ENCODE data around the gene BRMS1.
"Not testable (repeated sequence)": the region's sequence is repeated elsewhere in the genome, so short reads cannot be mapped to it uniquely, and the experiment has no call there.

The BRMS1 gene

DNA sequence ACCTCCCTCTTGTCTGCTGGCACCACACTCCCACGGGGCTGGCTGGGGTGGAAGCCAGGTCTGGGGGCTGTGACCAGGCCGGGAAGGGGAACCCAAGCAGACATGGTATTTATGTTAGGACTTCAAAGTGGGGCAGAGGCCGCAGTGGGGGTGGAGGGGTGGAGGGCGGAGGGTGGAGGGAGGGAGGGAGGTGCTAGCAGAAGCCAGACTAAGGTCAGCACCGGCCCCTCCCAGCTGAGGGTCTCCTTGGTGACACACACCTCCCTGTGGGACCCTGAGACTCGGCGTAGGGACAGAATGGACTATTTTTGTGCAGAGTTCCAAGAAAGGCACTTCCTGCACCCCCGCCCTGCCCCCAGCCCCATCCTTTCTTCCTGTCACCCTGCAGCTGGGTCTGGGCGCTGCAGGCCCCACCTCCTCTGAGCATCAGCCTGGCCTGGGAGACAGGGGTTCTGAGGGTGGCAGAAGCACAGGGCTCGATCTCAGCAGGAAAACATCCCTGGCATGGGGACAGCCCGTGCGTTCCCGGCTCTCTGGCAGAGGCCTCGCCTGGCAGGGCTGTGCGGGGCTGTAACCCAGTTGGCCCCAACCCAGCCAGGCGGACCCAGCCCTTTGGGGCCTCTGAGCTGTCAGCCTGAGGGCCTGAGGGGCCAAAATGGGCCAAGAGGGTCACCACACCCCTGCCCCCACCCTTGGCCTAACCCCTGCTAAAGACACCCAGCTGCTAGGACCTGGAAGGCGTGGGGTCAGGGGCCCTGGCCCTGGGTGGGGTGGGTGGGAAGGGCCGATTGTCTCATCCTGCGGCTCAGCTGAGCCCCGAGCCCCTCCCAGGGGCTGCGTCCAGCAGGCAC lies 18.4 kb downstream of the BRMS1 start:
- DNase-seq = peak in 4 of 56 donors; percentile 10 to 31 (median 19)

DNA sequence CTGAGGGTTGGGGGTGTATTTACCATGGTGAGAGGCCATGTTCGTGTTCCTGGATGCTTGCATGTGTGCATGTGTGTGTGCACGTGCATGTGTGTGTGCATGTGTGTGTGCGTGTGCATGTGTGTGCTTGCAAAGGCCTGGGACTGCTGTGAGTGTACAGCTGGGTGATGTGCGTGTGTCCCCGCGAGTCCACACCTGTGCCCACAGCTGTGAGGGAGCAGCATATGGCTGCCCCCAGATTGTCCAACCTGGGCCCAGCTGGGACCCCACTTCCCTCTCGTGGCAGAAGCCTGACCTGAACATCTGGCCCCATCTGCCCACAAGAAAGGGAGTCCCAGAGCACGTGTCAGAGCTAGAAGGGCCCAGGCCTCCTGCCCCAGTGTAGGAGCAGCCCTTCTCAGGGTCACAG lies 19.6 kb downstream of the BRMS1 start:
- no peak for DNase-seq

DNA sequence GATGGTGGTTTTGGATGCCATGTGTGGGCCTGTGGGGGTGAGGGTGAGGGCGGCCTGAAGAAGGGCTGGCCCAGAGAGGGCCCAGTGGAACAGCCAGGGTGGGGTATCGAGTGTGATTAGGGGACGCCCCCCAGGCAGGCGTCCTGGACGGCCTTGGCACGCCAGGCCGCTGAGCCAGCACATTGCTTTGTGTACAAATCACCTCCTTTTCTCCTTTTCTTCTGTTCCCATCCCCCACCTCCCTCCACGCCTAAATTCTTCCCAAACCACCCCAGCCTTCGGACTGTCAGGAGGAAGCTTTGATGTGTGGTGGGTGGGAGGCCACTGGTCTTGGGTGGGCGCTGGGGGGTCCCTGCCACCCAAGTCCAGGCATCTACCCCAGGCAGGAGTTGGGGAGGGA lies 20.2 kb downstream of the BRMS1 start:
- no peak for DNase-seq

DNA sequence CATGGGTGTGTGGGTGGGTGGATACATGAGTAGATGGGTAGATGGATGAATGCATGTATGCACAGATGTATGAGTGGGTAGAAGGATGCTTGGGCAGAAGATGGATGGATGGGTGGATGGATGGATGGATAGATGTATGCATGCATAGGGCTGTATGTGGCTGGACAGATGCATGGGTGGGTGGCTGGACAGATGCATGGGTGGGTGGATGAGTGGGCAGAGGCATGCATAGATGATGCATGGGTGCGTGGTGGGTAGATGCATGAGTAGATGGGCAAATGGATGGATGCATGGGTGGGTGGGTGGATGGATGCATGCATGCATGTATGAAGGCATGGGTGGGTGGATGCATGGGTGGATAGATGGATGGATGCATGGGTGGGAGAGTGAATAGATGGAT lies 21.2 kb downstream of the BRMS1 start:
- no peak for DNase-seq

DNA sequence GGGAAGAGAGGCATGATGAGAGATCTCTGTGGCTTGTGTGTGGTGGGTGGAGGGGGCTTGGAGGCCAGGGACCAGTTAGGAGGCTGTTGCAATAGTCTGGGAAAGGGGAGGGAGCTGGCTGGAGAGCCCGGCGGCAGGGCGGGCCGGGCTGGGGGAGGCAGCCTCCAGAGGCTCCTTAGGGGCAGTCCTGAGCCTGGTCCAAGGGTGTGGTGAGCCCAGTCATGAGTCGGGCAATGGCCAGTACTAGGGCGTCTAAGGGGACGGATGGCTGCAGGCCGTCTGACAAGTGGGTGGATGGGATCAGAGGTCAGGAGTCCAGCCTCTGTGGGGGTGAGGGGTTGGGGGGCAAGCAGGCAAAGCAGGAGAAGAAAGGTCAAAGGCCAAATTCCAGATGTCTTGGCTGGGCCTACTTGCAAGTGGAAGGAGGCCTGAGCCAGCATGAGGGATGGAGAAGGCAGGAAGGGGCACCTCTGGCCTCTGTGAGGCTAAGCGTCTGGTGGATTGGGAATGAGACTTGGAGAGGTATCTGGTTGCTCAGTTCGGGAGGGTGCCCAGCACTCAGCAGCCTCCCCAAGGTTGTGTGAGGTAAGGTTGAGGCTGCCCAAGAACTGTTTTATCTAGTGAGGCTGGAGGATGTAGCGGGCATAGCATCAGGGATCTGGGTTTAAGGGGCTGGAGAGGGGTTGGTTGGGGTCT lies 22.0 kb downstream of the BRMS1 start:
- no peak for DNase-seq

DNA sequence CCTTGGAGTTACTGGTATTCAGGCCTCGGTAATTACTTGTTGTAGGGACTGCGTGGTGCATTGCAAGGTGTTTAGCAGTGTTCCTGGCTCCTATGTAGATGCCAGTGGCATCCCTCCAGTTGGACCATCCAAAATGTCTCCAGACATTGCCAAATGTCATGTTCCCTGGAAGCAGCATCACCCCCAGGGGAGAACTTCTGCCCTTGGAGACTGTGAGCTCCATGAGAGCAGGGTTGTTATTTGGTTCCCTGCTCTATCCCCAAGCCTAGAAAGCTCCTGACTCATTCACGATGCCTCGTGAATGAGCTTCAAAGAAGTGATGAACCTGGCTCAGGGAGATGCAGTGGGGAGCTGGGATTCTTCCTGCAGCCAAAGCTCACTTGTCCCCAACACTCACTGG lies 23.3 kb downstream of the BRMS1 start:
- DNase-seq = no peak

DNA sequence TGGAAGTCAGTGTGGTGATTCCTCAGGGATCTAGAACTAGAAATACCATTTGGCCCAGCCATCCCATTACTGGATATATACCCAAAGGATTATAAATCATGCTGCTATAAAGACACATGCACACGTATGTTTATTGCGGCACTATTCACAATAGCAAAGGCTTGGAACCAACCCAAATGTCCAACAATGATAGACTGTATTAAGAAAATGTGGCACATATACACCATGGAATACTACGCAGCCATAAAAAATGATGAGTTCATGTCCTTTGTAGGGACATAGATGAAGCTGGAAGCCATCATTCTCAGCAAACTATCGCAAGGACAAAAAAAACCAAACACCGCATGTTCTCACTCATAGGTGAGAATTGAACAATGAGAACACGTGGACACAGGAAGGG lies 24.2 kb downstream of the BRMS1 start:
- not testable (repeated sequence) for DNase-seq

DNA sequence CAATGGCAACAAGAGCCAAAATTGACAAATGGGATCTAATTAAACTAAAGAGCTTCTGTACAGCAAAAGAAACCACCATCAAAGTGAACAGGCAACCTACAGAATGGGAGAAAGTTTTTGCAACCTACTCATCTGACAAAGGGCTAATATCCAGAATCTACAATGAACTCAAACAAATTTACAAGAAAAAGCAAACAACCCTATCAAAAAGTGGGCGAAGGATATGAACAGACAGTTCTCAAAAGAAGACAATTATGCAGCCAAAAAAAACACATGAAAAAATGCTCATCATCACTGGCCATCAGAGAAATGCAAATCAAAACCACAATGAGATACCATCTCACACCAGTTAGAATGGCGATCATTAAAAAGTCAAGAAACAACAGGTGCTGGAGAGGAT lies 24.6 kb downstream of the BRMS1 start:
- DNase-seq = not testable (repeated sequence)

DNA sequence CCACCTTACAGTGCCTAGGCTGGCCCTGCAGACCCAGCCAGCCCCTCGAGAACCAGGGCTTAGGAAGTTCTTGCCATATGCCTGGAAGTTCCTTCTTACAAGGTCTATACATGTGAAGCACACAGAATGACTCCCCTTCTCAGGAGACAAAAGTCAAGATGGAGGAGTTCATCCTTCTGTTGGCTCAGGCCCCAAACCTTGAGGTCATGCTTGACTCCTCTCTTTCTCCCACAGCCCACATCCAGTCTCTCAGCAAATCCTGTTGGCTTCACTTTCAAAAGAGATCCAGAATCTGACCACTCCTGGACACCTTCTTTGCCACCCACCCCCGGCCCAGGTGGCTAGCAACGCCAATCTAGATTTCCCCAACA lies 26.3 kb downstream of the BRMS1 start:
- DNase-seq = no peak

DNA sequence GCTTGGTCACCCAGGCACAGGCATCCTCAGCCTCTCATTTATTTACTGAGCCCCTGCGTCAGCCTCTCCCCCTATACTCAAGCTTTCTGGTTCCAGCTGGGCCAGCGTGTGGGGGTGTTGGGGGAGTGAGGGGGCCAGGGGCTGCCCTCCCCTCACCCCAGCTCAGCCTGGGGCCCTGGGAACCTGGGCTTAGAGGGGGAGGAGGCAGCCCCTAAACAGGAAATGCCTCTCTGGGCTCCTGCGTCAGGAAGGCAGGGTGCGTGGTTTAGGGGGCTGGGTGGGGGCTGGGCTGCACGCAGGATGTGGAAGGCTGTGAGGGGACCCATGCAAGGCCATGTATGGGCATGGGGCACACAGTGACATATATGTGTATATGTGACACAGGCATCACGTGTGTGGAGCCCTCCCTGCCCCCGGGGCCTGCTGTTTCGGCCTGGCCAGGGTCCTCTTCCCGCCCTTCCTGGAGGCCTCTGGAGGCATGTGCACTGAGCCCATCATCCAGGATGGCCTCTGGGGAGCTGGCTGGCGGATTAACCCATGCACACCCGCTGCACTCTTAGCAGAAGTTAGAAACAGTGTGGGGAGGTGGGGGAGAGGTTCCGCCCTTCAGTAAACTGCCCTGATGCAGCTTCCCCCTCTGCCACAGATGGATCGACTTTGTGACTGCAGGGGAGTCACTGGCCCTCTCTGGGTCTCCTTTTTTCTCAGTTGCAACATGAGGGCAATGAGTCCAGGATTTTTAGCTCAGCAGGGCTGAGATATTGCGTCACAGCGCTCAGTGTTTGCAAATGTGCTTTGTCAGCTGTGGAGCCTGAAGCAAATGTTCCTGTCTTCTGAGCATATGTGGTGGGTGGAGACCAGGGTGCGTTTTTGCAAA lies 26.9 kb downstream of the BRMS1 start:
- peak in 5 of 56 donors; percentile 7 to 35 (median 14) for DNase-seq

DNA sequence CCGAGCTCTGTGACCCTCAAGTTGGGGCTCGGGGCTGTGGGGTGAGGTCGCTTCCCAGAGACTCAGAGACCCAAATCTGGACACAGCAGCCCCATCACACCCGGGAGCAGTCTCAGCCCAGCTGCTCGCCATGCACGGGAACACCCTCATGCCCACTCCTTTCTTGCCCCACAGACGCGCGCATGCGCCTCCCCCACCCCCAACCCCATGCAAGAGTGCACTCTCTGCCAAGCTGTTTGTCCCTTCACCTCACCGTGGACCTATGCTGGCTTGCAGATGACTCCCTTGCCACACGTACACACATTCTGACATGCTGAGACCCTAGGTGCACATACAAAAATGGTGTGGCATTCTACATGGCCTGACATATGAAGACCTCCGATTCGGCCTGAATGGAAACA lies 27.6 kb downstream of the BRMS1 start:
- DNase-seq = peak in 5 of 56 donors; percentile 7 to 22 (median 17)

DNA sequence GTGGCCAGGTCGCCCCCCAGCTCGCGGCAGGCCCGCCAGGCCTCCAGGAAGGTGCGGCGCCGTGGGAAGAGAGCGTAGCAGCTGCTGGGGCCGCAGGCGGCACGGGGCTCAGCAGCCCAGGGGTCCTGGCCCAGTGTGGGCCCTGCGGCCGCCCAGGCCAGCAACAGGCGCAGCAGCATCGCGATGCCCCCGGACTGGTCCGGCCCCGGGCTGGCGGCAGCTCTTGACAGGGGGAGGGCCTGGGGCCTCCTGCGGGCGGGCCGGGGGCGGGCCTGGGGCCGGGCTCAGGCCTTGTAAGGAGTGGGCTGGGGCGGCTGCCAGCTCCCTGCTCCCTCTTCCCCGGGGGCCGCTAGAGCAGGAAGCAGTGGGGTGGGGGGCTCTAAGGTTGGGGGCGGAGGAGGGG lies 28.1 kb downstream of the BRMS1 start, which contains the start of gene CD248:
Gene CD248, minus strand, starts transcription at position 196 of the 403 bp plus-strand sequence. Its CDS starts 17 bp downstream, at position 179.
- DNase-seq = peak in 10 of 56 donors; percentile 4 to 42 (median 32)

DNA sequence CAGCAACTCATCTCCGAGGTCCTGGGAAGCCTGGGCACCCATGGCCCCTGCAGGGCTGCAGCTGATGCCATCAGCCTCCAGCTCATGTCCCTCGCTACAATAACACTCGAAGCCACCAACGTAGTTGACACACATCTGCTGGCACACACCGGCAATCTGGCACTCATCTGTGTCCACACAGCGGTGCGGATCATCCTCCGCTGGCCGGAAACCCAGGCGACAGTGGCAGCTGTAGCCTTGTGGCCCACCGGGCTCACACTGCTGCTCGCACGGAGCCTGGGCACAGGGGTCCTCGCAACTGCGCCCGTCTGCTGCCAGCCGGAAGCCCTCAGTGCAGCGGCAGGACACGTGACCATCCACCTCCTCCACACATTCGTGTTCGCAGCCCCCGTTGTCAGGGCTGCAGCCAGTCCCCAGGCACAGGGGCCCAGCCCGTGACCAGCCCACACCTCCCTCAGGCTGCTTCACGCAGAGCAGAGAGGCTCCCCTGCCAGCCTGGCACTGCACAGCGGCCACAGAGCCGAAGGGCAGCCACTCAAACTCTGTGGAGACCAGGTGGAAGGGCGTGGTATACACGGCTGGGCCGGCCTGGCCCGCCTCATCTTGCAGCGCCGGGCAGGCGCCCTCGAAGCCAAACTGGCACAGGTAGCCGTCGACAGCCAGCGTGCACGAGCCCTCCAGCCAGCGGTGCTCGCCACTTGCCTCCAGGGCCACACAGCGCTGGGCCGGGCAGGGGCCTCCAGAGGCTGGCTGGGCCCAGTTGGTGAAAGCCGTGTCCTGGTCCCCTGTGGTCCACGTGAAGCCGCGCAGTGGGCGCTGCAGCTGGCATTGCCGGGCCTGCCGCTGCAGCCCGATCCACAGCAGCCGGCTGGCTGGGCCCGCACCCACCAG lies 28.7 kb downstream of the BRMS1 start:
- DNase-seq = no peak

DNA sequence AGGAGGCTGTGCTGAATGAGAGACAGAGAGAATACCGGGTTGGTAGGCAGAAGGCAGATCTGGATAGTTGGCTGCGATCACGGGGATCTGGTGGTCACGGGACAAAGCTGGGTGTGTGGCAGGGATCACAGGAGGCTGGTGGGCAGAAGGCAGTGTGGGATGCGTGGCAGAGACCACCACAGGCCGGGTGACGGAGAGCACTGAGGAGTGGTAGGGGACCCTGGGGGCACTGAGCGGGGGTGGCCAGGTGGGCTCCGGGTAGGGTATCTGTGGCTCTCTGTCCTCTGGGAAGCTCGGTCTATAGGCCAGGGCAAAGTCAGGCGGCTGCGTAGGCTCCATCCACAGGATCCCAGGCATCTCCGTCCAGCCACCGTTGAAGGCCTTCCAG lies 29.4 kb downstream of the BRMS1 start:
- DNase-seq = no peak

DNA sequence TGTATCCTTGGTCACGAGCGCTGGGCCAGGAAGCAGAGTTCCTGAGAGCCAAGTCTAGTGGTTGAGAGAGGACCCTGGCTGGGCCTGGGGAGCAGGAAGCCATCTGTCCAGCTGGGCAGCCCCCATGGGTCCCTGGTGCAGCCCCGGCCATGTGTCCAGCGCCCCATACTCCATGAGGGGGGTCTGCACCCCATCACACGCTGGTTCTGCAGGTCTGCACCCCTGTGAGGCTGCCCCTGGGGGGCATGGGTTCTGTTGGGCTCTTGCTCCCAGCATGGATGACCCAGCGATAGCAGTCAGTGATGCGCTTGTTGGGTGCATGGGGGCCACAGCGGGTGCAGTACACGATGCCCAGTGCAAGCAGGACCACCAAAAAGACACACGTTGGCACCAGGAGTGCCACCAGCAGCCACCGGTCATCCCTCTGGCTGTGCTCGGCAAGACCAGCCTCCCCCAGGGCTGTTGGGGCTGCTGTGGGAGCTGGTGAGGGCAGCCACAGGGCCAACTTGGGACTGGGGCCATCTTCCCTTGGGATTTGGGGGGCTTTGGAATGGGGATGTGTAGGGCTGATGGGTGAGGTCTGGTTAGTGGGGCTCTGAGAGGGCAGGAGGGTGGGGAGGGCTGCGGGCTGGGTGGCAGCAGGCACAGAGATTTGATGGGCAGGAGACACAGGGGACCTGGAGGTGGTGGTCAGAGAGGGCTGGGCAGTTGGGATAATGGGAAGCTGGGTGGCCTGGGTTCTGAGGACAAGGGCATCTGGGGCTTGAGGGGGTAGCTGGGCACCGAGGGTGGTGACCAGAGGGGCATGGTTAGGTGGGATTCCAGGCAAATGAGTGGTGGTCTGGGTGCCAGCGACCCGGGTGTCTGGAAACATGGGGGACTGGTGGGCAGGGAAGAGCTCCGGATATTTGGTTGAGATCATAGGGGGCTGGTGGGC lies 30.1 kb downstream of the BRMS1 start:
- no peak for DNase-seq

DNA sequence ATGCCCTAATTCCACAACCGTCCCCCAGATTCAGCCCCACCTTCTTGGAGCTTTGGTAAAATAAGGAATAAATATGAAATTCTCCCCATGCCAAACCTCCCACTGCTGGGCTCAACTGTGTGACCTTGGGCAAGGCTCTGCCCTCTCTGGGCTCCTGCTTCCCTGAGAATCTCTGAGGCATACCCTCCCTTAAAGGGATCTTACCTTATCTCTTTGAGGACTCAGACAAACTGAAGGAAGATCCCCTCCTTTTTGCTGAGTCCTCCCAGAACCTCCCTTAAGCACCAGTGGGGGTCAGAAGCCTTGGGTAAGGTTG lies 30.8 kb downstream of the BRMS1 start:
- DNase-seq = no peak

DNA sequence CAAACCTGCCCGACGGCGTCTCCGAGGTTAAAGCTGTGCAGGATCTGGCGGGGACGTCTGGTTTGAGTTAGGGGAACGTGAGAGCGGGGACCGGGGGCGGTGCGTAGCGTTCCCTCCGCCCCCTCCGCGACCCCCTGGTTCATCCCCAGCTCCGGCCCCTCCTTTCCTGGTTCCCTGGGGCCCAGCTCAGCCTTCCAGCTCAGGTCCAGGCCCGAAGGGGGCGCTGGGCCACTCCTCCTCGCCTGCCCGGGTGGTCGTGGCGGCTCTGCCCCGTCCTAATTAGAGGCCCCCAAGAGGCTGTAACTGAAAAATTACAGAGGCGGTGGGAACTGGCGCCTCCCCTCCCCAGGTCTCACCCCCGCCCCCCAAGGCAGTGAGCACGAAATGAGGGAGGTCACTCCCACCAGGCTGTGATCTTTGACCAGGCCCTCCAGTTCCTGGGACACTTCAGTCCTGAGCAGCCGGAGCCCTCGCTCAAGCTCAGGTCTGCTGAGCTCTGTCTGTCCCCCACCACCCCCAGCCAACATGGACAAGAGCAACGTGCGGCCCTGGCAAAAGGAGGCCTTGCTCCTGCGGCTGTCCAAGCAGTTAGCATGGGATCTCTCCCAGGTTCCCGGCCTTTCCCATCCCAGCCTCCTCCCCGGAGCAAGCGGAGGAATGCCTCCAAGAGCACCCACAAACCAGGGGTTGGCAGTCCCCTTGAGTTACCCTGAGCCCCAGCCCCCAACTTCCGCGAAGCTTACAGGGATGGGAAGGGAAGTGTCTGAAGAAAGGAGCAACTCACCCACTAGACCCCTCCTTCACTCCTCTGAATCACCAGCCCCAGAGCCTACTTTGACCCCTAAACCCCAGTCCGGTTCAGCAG lies 31.4 kb downstream of the BRMS1 start:
- DNase-seq = no peak

DNA sequence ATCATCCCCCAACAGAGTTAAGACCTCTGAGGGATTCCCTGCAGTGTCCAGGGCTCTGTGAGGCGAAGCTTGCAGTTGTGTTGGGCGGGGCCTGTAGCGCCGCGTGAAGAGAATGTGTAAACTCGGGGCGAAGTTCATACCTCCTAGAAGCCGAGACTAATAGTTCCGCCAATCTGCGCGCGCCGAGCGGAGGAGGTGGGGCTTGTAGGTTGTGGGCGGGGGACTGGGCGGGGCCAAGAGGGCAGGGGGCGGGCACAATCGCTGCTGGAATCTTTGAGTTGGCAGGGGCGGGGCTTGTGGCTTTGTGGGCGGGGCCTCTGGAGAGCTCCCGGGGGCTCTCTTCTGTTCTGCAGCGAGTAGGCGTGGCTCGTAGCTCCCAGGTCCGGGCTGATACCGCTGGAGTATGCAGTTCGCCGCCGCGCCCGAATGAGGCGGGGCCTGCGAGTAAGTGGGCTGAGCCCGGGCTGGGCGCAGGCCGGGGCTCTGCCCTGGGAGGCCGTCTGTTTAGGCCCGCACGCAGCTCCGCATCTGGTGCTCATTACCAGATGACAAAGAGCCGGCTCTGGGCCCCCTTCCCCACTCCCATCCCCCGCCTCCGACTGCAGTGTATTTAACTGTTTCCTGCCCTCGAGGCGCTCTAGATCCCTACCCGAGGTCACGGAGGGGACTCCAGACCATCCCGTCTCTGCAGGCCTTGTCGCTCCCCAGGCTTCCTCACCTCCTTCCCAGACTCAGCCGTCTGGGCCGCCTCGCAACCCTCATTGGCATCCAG lies 32.2 kb downstream of the BRMS1 start:
- DNase-seq = peak in 55 of 56 donors; percentile 52 to 99 (median 90)

Measured in amygdala (tissue), 56 donors.